Activated CD4-positive, alpha-beta T cell treated with anti-CD3 and anti-CD28 coated beads for 36 hours (primary cell): ENCODE results near the gene XRRA1. TPM values are rescaled to one million over a fixed set of nuclear protein-coding genes. Genes with fewer than 3 reads are reported as not detected.
"Not testable (repeated sequence)": the region's sequence is repeated elsewhere in the genome, so short reads cannot be mapped to it uniquely, and the experiment has no call there.

Experiments
- ATAC-seq: fragments of 200-7000 bp; cut with Tn5 transposase; one replicate; pipeline ENCODE4 v1.10.0; 2021; ENCODE audit warnings: mild to moderate bottlenecking, moderate library complexity
- CTCF ChIA-PET: fragments of 350-600 bp; sonication (Branson Sonifier 250); formaldehyde crosslinking; loops from one replicate; lab custom pipeline; 2021; ENCODE audit warnings: antibody characterized with exemption; lab: Charles Lee
- POLR2A ChIA-PET: fragments of 350-600 bp; sonication (Branson Sonifier 250); formaldehyde crosslinking; loops from one replicate; lab custom pipeline; 2021; ENCODE audit warnings: antibody characterized with exemption, inconsistent platforms; lab: Charles Lee
- DNase-seq: peaks from one replicate; pipeline ENCODE4 v3.0.0-alpha.2; 2020
- H3K27ac Mint-ChIP-seq: one replicate; pipeline ENCODE4 v1.8.0; 2021; ENCODE audit warnings: mixed read lengths
- H3K27me3 Mint-ChIP-seq: one replicate; pipeline ENCODE4 v1.8.0; 2021; ENCODE audit warnings: mixed read lengths
- H3K36me3 Mint-ChIP-seq: one replicate; pipeline ENCODE4 v1.8.0; 2021; ENCODE audit warnings: low read depth, mixed read lengths
- H3K4me1 Mint-ChIP-seq: one replicate; pipeline ENCODE4 v1.8.0; 2021; ENCODE audit warnings: mixed read lengths
- H3K4me3 Mint-ChIP-seq: one replicate; pipeline ENCODE4 v1.8.0; 2021; ENCODE audit warnings: mild to moderate bottlenecking, moderate library complexity, mixed read lengths
- H3K9me3 Mint-ChIP-seq: one replicate; pipeline ENCODE4 v1.8.0; 2021; ENCODE audit warnings: low read depth, mixed read lengths
- intact Hi-C, 2 experiments: fragments of 100-400 bp; cut with DNase I in 1 of 2; cut with micrococcal nuclease in 1 of 2; formaldehyde crosslinking; loops; one replicate each; pipeline versions ENCODE4 v1.14.2 to v1.15.1; 2022 to 2024; cut with DNase I, micrococcal nuclease
- total RNA-seq, 2 experiments: library from RNA; stranded (reverse); gene quantifications; one replicate each; pipeline ENCODE4 v1.2.3, GENCODE V29; 2021

XRRA1 gene, protein sequence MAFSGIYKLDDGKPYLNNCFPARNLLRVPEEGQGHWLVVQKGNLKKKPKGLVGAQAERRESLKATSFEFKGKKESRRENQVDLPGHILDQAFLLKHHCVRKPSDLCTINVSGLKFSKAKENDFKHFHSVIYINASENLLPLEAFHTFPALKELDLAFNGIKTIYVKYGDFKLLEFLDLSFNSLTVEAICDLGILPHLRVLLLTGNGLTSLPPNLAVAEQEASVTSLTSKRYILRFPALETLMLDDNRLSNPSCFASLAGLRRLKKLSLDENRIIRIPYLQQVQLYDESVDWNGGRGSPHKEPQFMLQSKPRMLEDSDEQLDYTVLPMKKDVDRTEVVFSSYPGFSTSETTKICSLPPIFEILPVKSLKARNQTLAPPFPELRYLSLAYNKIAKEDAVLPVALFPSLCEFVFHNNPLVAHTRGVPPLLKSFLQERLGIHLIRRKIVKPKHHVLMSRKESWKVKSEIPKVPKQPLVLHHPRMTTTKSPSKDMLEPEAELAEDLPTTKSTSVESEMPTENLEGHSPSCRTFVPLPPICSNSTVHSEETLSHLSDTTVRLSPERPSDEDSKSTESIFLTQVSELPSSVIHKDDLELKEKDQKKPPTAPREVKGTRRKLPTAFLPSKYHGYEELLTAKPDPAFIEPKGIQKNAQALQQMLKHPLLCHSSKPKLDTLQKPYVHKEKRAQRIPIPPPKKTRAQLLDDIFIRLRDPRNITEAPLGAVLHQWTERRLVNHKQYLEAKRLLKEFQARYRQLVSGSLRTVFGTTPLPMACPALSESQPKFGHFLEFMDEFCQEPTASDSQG
- total RNA-seq, result 10 to 100 TPM in 1 of 2 experiments, 1 to 10 TPM in 1; 7.8 to 11.9 TPM

GRCh38 chr11:74948898-74949752, at the start of gene XRRA1, which contains the start of gene SPCS2:
XRRA1 (minus strand) TSS chr11:74949091; CDS start chr11:74940878, 8,213 bp downstream.
SPCS2 (plus strand) TSS chr11:74949266; CDS start chr11:74949286, 20 bp downstream.
- DNase-seq, result peak; percentile 100
- Mint-ChIP-seq H3K27ac (peak within 1 kb of the TSS; percentile 97), H3K9me3 (no peaks in the 10 kb centered on the region), H3K36me3 (peaks cover 24% of the 10 kb centered on the region), H3K27me3 (no peaks in the 10 kb centered on the region), H3K4me3 (peak within 1 kb of the TSS; percentile 96), H3K4me1 (peaks cover 42% of the 10 kb centered on the region)
- ChIA-PET CTCF (interaction anchor here (0.6 to 1.5 kb wide), 5 partner anchors 11 to 1499 kb away, joined by 3 to 4 read pairs (median 3); no protein-coding TSS in a partner anchor), POLR2A (interaction anchor here (0.5 to 1.0 kb wide), 7 partner anchors 17 to 1428 kb away, joined by 3 to 10 read pairs (median 3); no protein-coding TSS in a partner anchor)
- peak; percentile 99 for ATAC-seq
- intact Hi-C loops, result loop anchor here (1.0 to 5.0 kb wide), 10 partner anchors 39 to 1352 kb away; partner anchors contain the start of genes NEU3 (in 2 of the 2), C2CD3 (in 1 of the 2), FAM168A (in 1 of the 2) and LIPT2 (in 1 of the 2)

DNA sequence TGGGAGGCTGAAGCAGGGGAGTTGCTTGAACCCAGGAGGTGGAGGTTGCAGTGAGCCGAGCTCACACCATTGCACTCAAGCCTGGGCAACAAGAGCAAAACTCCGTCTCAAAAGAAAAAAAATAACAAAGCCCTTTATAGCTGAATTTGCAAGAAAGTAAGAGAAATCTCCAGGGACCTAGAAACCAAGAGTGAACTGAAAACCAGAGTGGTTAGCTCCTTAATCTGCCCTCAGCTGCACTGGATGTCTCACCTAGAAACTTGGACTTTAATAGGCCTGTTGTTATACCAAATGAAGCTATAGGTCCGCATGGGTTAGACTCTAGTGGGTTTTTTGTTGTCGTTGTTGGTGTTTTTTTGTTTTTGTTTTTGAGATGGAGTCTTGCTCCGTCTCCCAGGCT, 44.0 kb upstream of the XRRA1 start:
- POLR2A ChIA-PET, result interaction anchor here (0.7 to 1.0 kb wide), 2 partner anchors 109 to 358 kb away, joined by 3 read pairs; no protein-coding TSS in a partner anchor
- H3K9me3 Mint-ChIP-seq, result no peaks in the 10 kb centered on the region

DNA sequence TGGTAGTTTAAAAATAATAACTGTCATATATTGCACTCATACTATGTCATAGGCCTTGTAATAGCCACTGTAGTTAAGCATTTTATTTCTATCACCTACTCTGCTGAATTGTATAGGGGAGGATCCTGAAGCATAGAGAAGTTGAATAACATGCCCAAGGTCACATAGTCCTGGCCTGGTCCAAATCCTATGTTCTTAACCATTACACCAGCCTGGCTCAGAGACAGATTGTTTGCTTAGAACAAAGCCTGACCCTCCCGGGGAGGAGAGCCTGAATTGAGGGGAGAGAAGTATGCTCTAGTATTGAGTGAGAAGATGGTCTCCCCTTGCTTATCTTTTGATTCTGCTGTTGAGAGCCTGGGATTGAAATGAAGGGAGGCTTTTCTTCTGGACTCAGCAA, 42.0 kb upstream of the XRRA1 start:
- Mint-ChIP-seq H3K9me3 (no peaks in the 10 kb centered on the region), H3K4me3 (no peak overlapping the region), H3K36me3 (peaks cover 8% of the 10 kb centered on the region), H3K27ac (no peak overlapping the region), H3K27me3 (no peaks in the 10 kb centered on the region), H3K4me1 (peaks cover 38% of the 10 kb centered on the region)
- ATAC-seq (no peak), DNase-seq (no peak)
- CTCF ChIA-PET, result interaction anchor here (0.6 kb wide), 1 partner anchor 383 kb away, joined by 3 read pairs; no protein-coding TSS in a partner anchor
- POLR2A ChIA-PET, result no interaction called here
- intact Hi-C loops, result no loop called here

More for the DNA sequence above, 44.0 kb upstream of the XRRA1 start:
- DNase-seq (no peak), ATAC-seq (no peak)
- peaks cover 14% of the 10 kb centered on the region for H3K36me3 Mint-ChIP-seq
- no peak overlapping the region for H3K4me3 Mint-ChIP-seq
- H3K4me1 Mint-ChIP-seq, result peaks cover 38% of the 10 kb centered on the region
- CTCF ChIA-PET, result interaction anchor here (0.6 to 0.9 kb wide), 2 partner anchors 21 to 148 kb away, joined by 3 read pairs; no protein-coding TSS in a partner anchor
- intact Hi-C loops, result no loop called here
- H3K27me3 Mint-ChIP-seq, result no peaks in the 10 kb centered on the region
- H3K27ac Mint-ChIP-seq, result no peak overlapping the region

DNA sequence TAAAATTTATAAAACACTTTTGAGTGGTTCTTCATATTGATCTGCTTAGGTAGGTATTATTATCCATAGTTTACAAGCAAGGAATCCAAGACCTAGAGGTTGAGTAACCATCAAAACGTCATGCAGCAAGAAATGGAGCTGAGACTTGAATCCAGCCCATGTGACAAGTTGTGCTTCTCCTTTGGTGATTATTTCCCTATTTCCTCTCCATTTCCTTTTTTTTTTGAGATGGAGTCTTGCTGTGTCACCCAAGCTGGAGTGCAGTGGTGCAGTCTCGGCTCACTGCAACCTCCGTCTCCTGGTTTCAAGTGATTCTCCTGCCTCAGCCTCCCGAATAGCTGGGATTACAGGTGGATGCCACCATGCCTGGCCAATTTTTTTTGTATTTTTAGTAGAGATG, 41.3 kb upstream of the XRRA1 start:
- intact Hi-C loops, H3K27me3 Mint-ChIP-seq, DNase-seq, H3K27ac Mint-ChIP-seq, H3K36me3 Mint-ChIP-seq, ATAC-seq, POLR2A ChIA-PET, H3K9me3 Mint-ChIP-seq: not testable (repeated sequence)
- peak overlapping the region; percentile 85 for H3K4me3 Mint-ChIP-seq
- H3K4me1 Mint-ChIP-seq, result peaks cover 38% of the 10 kb centered on the region
- CTCF ChIA-PET, result interaction anchor here (0.7 to 1.7 kb wide), 3 partner anchors 37 to 60 kb away, joined by 3 to 4 read pairs (median 3); no protein-coding TSS in a partner anchor

DNA sequence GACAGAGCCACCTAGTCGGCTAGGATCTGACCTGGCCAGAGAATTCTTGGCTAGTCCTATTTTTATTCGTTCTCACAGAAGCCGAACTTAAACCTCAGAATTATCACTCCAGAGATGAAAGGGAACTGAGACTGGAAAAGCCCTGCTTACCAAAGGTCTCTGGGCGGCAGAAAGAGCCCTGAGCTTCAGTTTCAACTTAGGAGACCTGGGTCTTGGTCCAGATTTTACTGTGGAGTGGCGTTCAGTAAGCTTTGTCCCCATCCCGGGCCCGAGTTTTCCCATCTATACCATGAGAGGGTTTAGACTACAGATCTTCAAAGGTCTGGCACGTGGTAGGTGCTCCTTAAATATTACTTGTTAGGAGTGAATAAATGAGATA, 40.4 kb upstream of the XRRA1 start:
- peak; percentile 2 for ATAC-seq
- CTCF ChIA-PET, result interaction anchor here (0.5 to 1.7 kb wide), 10 partner anchors 9 to 606 kb away, joined by 3 to 5 read pairs (median 4); no protein-coding TSS in a partner anchor
- Mint-ChIP-seq H3K9me3 (no peaks in the 10 kb centered on the region), H3K4me3 (peak overlapping the region; percentile 85), H3K27ac (peak overlapping the region; percentile 77), H3K4me1 (peaks cover 33% of the 10 kb centered on the region), H3K27me3 (no peaks in the 10 kb centered on the region), H3K36me3 (peaks cover 4% of the 10 kb centered on the region)
- intact Hi-C loops, result loop anchor here in 1 of 2 experiments (10.0 kb wide), 1 partner anchor 594 kb away; the partner anchor contains the start of gene PGM2L1
- POLR2A ChIA-PET, result interaction anchor here (0.7 kb wide), 2 partner anchors 40 to 206 kb away, joined by 3 read pairs; partner anchors contain the start of genes SPCS2 and XRRA1
- peak; percentile 8 for DNase-seq

- Mint-ChIP-seq H3K4me3 (peak within 1 kb of the TSS; percentile 85), H3K9me3 (no peaks in the 10 kb centered on the region), H3K36me3 (peaks cover under 1% of the 10 kb centered on the region), H3K4me1 (peaks cover 31% of the 10 kb centered on the region), H3K27me3 (no peaks in the 10 kb centered on the region), H3K27ac (peak within 1 kb of the TSS; percentile 77)
- intact Hi-C loops, result loop anchor here (1.0 to 10.0 kb wide), 4 partner anchors 39 to 594 kb away; partner anchors contain the start of genes SPCS2 (in 2 of the 2), XRRA1 (in 2 of the 2) and PGM2L1 (in 1 of the 2)
- ATAC-seq (peak; percentile 97), DNase-seq (peak; percentile 91)
- ChIA-PET POLR2A (interaction anchor here (0.7 kb wide), 2 partner anchors 40 to 207 kb away, joined by 3 read pairs; partner anchors contain the start of genes SPCS2 and XRRA1), CTCF (interaction anchor here (0.5 to 1.7 kb wide), 11 partner anchors 10 to 605 kb away, joined by 3 to 5 read pairs (median 3); no protein-coding TSS in a partner anchor)
These were observed 39.8 kb upstream of the XRRA1 start, which contains the start of gene NEU3 for GRCh38 chr11:74988541-74989259. NEU3 (plus strand) TSS chr11:74988933; CDS start chr11:74989061, 128 bp downstream.

GRCh38 chr11:74984730-74985129, 35.8 kb upstream of the XRRA1 start:
- Mint-ChIP-seq H3K27ac (no peak overlapping the region), H3K4me1 (peaks cover 7% of the 10 kb centered on the region), H3K27me3 (no peaks in the 10 kb centered on the region), H3K4me3 (no peak overlapping the region), H3K36me3 (peaks cover 6% of the 10 kb centered on the region), H3K9me3 (no peaks in the 10 kb centered on the region)
- no peak for ATAC-seq
- intact Hi-C loops, result loop anchor here in 1 of 2 experiments (10.0 kb wide), 1 partner anchor 590 kb away; the partner anchor contains the start of gene PGM2L1
- DNase-seq, result no peak
- ChIA-PET CTCF (interaction anchor here (1.0 kb wide), 1 partner anchor 55 kb away, joined by 3 read pairs; no protein-coding TSS in a partner anchor), POLR2A (no interaction called here)

- no peaks in the 10 kb centered on the region for H3K9me3 Mint-ChIP-seq
- intact Hi-C loops, result loop anchor here in 1 of 2 experiments (10.0 kb wide), 1 partner anchor 589 kb away; the partner anchor contains the start of gene PGM2L1
- no peak overlapping the region for H3K4me3 Mint-ChIP-seq
- POLR2A ChIA-PET, result no interaction called here
- CTCF ChIA-PET, result no interaction called here
- H3K4me1 Mint-ChIP-seq, result peaks cover 2% of the 10 kb centered on the region
- no peak for DNase-seq
- H3K27ac Mint-ChIP-seq, result no peak overlapping the region
- ATAC-seq, result no peak
- H3K36me3 Mint-ChIP-seq, result peaks cover 8% of the 10 kb centered on the region
- H3K27me3 Mint-ChIP-seq, result no peaks in the 10 kb centered on the region
These were observed 35.2 kb upstream of the XRRA1 start for GRCh38 chr11:74984070-74984469.

DNA sequence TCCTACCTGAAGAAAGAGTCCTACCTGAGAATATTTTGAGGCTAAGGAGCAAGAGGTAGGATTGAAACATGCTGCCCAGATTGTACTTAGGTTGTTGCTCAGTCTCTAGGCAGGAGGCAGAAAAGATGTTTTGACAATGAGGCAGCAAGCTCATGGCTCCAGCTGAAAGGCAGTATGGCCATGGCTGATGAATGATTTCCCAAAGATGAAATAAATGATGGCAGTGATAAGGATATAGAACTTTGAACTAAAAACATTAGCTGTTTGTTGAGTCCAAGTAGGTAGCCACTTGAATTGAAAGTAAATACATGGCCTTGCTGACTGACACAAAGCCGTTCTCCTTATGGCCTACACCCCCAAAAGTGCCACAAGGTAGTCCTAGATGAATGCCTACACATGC, 33.0 kb upstream of the XRRA1 start:
- DNase-seq, result no peak
- POLR2A ChIA-PET, result interaction anchor here (0.7 kb wide), 1 partner anchor 14 kb away, joined by 3 read pairs; no protein-coding TSS in a partner anchor
- peaks cover 16% of the 10 kb centered on the region for H3K36me3 Mint-ChIP-seq
- H3K27me3 Mint-ChIP-seq, result no peaks in the 10 kb centered on the region
- CTCF ChIA-PET, result no interaction called here
- intact Hi-C loops, result loop anchor here in 1 of 2 experiments (10.0 kb wide), 1 partner anchor 587 kb away; the partner anchor contains the start of gene PGM2L1
- no peaks in the 10 kb centered on the region for H3K4me1 Mint-ChIP-seq
- no peak overlapping the region for H3K4me3 Mint-ChIP-seq
- H3K27ac Mint-ChIP-seq, result no peak overlapping the region
- no peaks in the 10 kb centered on the region for H3K9me3 Mint-ChIP-seq
- ATAC-seq, result no peak
